HG03442 (cell line): ENCODE data around the gene GNA15.

Experiments used
- ATAC-seq: cut with Tn5 transposase; IDR thresholded peaks from one replicate; pipeline ENCODE4 v1.9.1; 2021; ENCODE audit warnings: mild to moderate bottlenecking, moderate library complexity; ENCODE audit not compliant: unreplicated experiment

The GNA15 gene

GRCh38 chr19:3206216-3206953 is 70.6 kb downstream of the GNA15 start:
- no peak for ATAC-seq

- ATAC-seq: no peak
These were observed 71.8 kb downstream of the GNA15 start for GRCh38 chr19:3207461-3208242.

GRCh38 chr19:3208317-3209207 is 72.7 kb downstream of the GNA15 start:
- no peak for ATAC-seq

- no peak for ATAC-seq
These were observed 74.6 kb downstream of the GNA15 start for GRCh38 chr19:3210347-3211017.

- ATAC-seq: no peak
These were observed 75.4 kb downstream of the GNA15 start for GRCh38 chr19:3211191-3211590.

GRCh38 chr19:3213159-3213558 is 77.3 kb downstream of the GNA15 start:
- ATAC-seq: no peak
